Measurements from ENCODE around the gene NLK. TPM values are rescaled to one million over a fixed set of nuclear protein-coding genes. Genes with fewer than 3 reads are reported as not detected.

Gene NLK
- total RNA-seq, 1 experiment from 2014 or later, result 12.8 TPM

GRCh38 chr17:28151001-28151400 is 108.5 kb downstream of the NLK start:
- H3K27me3 ChIP-seq (ENCODE audit: insufficient read depth, low read length), result no peaks in the 10 kb centered on the region
- no peaks in the 10 kb centered on the region for H3K4me1 ChIP-seq (ENCODE audit: control insufficient read depth in 1 of 2, insufficient read depth in 2 of 2, low read length in 2 of 2)
- H3K9me3 ChIP-seq (ENCODE audit: control insufficient read depth in 1 of 2, insufficient read depth in 1 of 2, low read depth in 1 of 2, low read length in 2 of 2), result no peaks in the 10 kb centered on the region
- ChIA-PET POLR2A (no interaction called here), RAD21 (ENCODE audit: low non-redundant PET in 1 of 2, low total read pairs in 2 of 2, uncharacterized antibody in 2 of 2, unreplicated experiment in 2 of 2) (no interaction called here), CTCF (no interaction called here)
- DNase-seq (ENCODE audit: low read depth, low spot score) (no peak), ATAC-seq (no peak)
- H3K9me2 ChIP-seq (ENCODE audit: insufficient read depth), result no peaks in the 10 kb centered on the region
- no peak overlapping the region for H3K27ac ChIP-seq (ENCODE audit: low read depth, low read length)
- H3K36me3 ChIP-seq (ENCODE audit: control insufficient read depth in 1 of 2, insufficient read depth in 2 of 2, low read length in 2 of 2), result no peaks in the 10 kb centered on the region
- no TSS peak for BruUV-seq (replicated peaks)
- H3K4me3 ChIP-seq (replicated peaks in 1 of 2; ENCODE audit: low read depth in 1 of 2, low read length in 2 of 2), result no peak overlapping the region
- H3K79me2 ChIP-seq (ENCODE audit: insufficient read depth, low read length), result no peaks in the 10 kb centered on the region
- H3K4me2 ChIP-seq (ENCODE audit: low read length), result no peak overlapping the region
- intact Hi-C loops (cut with micrococcal nuclease), result no loop called here
- H3K9ac ChIP-seq (ENCODE audit: low read length), result no peak overlapping the region
- H4K20me1 ChIP-seq (ENCODE audit: insufficient read depth), result no peaks in the 10 kb centered on the region
- TF ChIP-seq SP1 (IDR thresholded peaks at IDR 0.05; ENCODE audit: low read depth) (no peak), SIN3A (IDR thresholded peaks at IDR 0.05; ENCODE audit: low read depth) (no peak), EZH2 (IDR thresholded peaks at IDR 0.05) (no peak), ZBTB33 (IDR thresholded peaks at IDR 0.05; ENCODE audit: extremely low read depth, insufficient replicate concordance, low read length) (no peak), POLR2AphosphoS5 (IDR thresholded peaks at IDR 0.05; ENCODE audit: low read depth, low read length) (no peak), RAD21 (IDR thresholded peaks at IDR 0.05; ENCODE audit: low read depth) (no peak), CBX3 (IDR thresholded peaks at IDR 0.05; ENCODE audit: low read depth) (no peak), YY1 (IDR thresholded peaks at IDR 0.05; ENCODE audit: extremely low read depth, insufficient replicate concordance, low read depth, low read length) (no peak), SRF (IDR thresholded peaks at IDR 0.05; ENCODE audit: low read depth) (no peak), ELF1 (IDR thresholded peaks at IDR 0.05; ENCODE audit: borderline replicate concordance, low read depth) (no peak), ATF3 (IDR thresholded peaks at IDR 0.05) (no peak), CTCF (IDR thresholded peaks at IDR 0.05 in 2 of 3, conservative IDR thresholded peaks at IDR 0.05 in 1 of 3; ENCODE audit: borderline replicate concordance in 1 of 3, insufficient read depth in 1 of 3, low read depth in 2 of 3, low read length in 2 of 3) (no peak), CEBPB (IDR thresholded peaks at IDR 0.05; ENCODE audit: low read depth) (no peak), FOSL1 (IDR thresholded peaks at IDR 0.05; ENCODE audit: low read depth) (no peak), EZH2phosphoT487 (IDR thresholded peaks at IDR 0.05; ENCODE audit: borderline replicate concordance) (no peak), MAX (IDR thresholded peaks at IDR 0.05) (no peak), TCF7L2 (IDR thresholded peaks at IDR 0.05; ENCODE audit: borderline replicate concordance, extremely low read depth, insufficient read depth, insufficient read length) (no peak), ZFX (IDR thresholded peaks at IDR 0.05) (no peak), POLR2A (IDR thresholded peaks at IDR 0.05; ENCODE audit: borderline replicate concordance, extremely low read depth, insufficient read depth, insufficient read length) (no peak), JUND (IDR thresholded peaks at IDR 0.05) (no peak)
- no peak overlapping the region for H2AFZ ChIP-seq (ENCODE audit: low read depth, low read length, poor library complexity, severe bottlenecking)

All from HCT116 (cell line).